Left kidney (tissue), 2 donors: ENCODE results near the gene RHBDD2. TPM values are rescaled to one million over a fixed set of nuclear protein-coding genes. Genes with fewer than 3 reads are reported as not detected.
"Not testable (repeated sequence)": the region's sequence is repeated elsewhere in the genome, so short reads cannot be mapped to it uniquely, and the experiment has no call there.

Source experiments
- DNase-seq: peaks from one replicate; pipeline ENCODE4 v3.0.0-alpha.2; 2013
- polyA plus RNA-seq: library from polyadenylated mRNA; unstranded; fragments of 120-200 nt; gene quantifications from one replicate; pipeline ENCODE4 v1.2.1, GENCODE V29; 2013; ENCODE audit not compliant: insufficient read length

Gene RHBDD2
- polyA plus RNA-seq, 1 donor: 60.4 TPM

- no peak for DNase-seq
These were observed 9.0 kb downstream of the RHBDD2 start for GRCh38 chr7:75887669-75888369.

DNA sequence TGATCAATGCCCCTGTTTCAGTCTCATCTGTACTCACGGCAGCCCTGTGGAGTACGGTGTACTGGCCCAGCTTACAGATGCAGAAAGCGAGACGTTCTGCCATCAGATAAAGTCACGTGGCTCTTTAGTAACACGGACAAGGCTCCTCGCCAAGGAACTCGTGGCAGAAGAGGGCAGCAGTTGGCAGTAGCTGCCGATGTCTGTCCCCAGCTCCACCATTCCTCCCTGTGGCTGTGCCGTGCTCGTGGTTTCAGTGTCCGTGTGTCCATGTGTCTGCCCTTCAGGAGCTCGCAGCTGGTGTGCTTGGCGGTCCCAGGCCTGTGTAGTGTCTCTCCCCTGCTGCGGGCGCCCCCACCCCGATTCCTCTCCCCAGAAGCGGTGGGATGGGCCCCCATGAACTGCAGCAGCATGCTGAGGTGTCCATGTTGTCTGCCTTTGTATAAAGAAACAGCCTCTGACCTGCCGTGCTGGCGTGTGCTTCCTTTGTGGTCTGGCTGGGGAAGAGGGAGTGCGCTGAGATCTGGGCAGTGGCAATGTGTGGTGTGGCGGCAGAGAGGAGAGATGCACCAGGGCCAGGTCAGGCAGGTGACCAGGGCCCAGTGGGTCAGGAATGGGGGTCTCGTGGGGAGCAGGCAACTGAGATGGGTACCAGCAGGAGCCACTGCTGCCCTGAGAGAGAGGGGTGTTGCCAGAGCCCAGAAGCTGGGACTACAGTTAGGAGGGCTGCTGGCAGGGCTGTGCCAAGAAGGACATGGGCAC lies 9.8 kb downstream of the RHBDD2 start:
- no peak for DNase-seq

DNA sequence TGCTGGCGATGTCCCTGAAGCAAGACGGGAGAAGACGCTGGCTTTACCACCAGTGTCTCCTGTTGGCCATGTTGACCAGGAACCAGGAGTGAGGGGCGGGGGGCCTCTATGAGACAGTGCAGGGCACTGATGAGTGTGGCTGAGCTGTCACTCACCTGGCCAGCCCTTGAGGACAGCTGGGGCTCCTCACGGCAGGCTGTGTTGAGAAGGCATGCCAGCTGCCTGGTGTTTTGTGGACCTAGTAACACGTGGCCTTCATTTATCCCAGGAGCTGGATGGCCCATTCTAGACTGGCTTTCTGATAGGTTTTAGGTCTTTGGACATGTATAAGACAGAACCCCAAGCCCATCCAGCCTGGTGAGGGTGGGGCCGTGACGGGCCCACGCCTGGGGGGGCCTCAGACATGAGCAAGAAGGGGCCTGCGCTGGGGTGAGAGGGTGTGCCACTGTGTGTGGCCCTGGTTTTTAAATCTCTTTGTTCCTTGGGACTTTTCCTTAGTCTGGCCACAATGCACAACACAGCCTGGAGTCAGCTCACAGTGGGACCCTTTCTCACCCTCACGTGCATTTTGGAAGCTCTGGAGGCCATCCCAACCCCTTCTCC lies 10.5 kb downstream of the RHBDD2 start:
- no peak for DNase-seq

GRCh38 chr7:75889826-75890225 lies 11.0 kb downstream of the RHBDD2 start:
- no peak for DNase-seq

DNA sequence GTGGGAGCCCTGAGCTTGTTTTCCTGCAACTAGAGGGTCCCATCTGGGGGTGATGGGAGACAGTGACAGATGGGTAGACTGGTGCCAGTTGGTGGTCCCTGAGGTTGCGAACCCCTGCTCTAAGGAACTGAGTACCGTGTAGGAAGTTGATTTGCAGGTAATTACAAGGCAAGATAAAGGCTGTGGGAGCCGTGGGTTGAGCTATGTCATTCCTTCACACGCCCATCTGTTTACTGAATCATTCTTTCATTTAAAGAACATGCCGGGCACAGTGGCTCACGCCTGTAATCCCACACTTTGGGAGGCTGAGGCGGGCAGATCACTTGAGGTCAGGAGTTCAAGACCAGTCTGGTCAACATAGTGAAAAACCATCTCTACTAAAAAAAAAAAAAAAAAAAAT lies 12.4 kb downstream of the RHBDD2 start:
- not testable (repeated sequence) for DNase-seq

- DNase-seq: no peak
These were observed 13.1 kb downstream of the RHBDD2 start for GRCh38 chr7:75891815-75892411.

DNA sequence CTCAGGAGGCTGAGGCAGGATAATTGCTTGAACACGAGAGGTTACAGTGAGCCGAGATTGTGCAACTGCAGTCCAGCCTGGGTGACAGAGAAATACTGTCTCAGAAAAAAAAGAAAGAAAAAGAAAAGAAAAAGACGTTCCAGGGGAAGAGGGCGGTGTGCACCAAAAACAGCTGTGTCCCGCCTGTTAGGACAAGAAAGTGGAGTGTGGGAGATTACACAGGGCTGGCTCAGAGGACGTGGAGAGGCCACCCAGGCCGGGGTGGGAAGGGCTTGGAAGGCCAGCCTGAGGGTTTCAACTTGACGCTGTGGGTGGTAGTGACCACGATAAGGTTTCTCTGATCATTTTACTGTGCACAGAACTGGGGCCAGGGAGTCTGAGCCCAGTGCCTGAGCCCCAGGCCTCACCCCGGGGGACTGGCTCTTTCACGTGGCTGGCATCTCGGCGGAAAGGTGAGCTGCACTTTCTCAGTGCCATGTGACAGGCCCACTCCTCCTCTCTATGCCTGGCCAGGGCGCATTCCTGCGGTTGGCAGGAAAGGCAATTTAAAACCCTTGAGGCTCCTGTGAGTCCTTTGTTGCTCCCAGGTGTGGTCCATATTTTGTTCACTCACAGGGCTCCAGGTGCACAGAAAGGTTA lies 13.9 kb downstream of the RHBDD2 start:
- peak; percentile 32 for DNase-seq

GRCh38 chr7:75896803-75897327 lies 18.0 kb downstream of the RHBDD2 start:
- no peak for DNase-seq

- DNase-seq: no peak
These were observed 21.9 kb downstream of the RHBDD2 start for GRCh38 chr7:75900617-75901315.

GRCh38 chr7:75905785-75906604 lies 27.2 kb downstream of the RHBDD2 start:
- DNase-seq: peak; percentile 33

DNA sequence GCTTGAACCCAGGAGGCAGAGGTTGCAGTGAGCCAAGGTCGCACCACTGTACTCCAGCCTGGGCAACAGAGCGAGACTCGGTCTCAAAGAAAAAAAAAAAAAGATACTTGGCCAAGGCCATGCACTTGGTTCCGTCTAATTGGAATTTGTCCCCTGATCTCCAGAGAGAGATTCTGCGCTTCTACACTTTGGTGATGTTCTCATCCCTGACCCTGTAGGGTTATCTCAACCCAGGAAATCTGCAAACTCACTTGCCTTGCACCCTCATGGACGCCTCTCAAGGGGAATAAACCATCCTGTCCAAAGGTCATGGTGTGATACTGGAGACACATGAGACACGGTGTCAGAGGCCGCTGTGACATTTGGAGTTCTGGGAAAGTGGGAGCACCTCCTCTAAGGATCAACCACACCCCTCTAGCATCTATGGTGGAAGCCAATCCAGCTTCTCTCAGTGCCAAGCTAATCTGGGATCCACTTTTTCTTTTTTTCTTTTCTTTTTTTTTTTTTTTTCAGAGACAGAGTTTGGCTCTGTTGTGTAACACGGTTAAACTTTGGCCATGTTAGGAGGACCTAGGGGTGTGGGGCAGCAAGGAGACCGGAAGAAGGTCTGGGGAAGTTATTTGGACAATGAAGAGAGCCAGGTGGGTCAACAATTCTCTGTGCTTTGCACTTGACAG lies 28.3 kb downstream of the RHBDD2 start:
- DNase-seq: no peak

DNA sequence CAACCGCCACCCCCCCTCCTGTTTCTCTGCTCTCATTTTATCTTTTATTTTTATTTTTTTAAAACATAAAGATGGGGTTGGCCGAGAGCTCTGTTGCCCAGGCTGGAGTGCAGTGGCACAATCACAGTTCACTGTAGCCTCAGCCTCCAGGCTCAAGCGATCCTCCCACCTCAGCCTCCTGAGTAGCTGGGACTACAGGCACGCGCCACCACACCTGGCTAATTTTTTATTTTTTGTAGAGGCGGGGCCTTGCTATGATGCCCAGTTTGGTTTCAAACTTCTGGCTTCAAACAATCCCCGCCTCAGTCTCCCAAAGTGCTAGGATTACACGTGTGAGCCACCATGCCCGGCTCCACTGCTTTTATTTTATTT lies 28.8 kb downstream of the RHBDD2 start:
- DNase-seq: not testable (repeated sequence)

- DNase-seq: no peak
These were observed 30.8 kb downstream of the RHBDD2 start for GRCh38 chr7:75909521-75910132.

GRCh38 chr7:75911186-75911585 lies 32.4 kb downstream of the RHBDD2 start:
- DNase-seq: not testable (repeated sequence)

DNA sequence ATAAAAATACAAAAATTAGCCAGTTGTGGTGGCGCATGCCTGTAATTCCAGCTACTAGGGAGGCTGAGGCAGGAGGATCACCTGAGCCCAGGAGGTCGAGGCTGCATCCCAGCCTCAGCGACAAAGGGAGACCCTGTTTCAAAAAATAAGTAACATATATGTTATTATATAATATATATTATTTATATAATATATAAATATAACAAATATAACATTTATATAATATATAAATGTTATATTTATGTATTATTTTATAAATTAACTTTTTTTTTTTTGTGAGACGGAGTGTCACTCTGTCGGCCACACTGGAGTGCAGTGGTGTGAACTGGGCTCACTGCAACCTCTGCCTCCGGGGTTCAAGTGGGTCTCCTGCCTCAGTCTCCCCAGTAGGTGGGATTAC lies 34.6 kb downstream of the RHBDD2 start:
- DNase-seq: no peak

DNA sequence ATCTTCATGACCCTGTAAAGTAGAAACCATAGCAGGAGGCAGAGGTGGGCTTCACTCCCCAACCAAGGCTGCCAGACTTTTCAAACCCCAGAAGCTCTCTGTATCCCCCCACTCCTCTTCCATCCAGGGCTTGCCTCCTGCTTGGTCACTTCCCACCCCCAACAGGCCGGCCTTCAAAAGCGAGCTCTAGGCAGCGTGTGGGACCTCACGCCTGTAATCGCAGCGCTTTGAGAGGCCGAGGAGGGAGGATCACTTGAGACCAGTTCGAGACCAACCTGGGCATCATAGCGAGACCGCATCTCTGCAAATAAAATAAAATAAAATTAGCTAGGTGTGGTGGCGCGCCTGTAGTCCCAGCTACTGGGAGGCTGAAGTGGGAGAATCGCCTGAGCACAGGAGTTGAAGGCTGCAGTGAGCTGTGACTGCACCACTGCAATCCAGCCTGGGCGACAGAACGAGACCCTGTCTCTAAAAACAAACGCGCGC lies 35.4 kb downstream of the RHBDD2 start:
- no peak for DNase-seq

DNA sequence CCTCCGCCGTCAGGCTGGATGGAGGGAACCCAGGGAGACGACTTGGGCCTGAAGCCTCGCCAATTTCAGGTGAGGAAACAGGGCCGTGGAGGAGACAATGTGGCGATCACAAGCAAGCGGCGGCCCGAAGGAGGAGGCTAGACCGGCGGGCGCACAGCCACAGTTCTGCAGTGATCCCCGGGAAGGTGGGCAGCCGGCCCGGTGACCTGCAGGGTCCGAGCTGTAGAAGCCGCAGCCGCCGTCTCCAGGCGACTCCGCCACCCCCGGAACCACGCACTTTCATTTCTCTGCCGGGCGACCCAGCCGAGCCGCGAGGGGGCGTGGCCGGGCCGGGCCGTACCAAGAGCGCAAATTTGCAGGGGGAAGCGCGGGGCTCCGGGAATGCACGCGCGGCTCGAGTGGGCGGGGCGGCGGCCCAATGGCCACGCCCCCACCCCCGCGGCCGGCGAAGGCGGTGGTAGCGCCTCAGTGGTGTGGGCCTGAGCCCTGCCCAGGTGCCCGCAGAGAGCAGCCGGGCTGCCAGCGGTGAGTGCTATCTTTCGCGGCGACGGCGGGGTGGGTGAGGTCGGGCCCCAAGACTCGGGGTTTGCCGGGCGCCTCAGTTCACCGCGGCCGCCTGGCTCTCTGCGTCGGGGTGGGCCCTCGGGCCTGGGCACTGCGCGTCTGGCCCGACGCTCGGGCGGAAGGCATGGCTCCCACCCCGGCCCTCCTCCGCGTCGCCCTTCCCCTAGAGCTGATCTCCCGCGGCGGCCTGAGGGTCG lies 36.0 kb downstream of the RHBDD2 start, which contains the start of gene POR:
POR (plus strand) TSS at position 501 of the 761 bp plus-strand sequence. CDS start 38,847 bp downstream, outside the sequence.
- DNase-seq: peak; percentile 92

DNA sequence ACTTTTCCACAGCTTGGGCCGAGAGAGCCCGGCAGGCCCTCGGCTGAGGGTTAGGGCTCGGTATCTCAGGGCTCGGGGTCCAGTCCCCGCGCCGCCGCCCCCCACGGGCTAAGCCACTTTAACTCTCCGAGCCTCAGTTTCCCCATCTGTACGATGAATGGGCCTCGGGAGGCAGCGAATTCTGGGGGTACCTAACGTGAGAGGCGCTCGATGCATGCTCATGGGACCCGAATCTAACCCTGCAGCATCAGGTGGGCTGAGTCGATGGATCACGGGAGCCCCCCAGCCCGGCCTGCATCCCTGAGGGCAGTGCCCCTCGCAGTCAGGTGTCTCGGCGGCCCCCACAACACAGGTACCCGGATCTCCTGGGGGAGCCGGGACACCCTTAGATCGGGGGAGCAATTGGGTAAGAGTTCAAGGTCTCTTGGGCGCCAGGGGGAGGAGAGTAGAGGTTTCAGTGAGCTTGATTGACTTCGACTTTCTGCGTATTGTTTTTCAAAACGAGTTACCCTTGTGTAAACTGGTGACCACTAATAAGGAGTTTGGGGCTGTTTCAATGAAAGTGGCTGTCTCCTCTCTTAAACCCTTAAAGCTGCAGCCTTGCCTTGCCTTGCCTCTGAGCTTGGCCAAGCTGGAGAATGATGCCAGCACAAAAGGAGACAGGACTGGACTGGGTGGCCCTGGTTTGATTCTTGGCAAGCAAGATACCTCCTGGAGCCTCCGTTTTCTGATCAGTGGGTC lies 36.8 kb downstream of the RHBDD2 start:
- DNase-seq: no peak
